GM19025 (cell line): ENCODE measurements around the gene COL19A1.
"Not testable (repeated sequence)": the region's sequence is repeated elsewhere in the genome, so short reads cannot be mapped to it uniquely, and the experiment has no call there.

Experiments
- ATAC-seq: cut with Tn5 transposase; IDR thresholded peaks from one replicate; pipeline ENCODE4 v1.9.1; 2021; ENCODE audit warnings: mild to moderate bottlenecking, low read depth, moderate library complexity; ENCODE audit not compliant: unreplicated experiment

The COL19A1 gene

GRCh38 chr6:69865126-69865525 is 1.2 kb upstream of the COL19A1 start:
- no peak for ATAC-seq

GRCh38 chr6:69866770-69867638 is 648 bp downstream of the COL19A1 start:
- peak; percentile 61 for ATAC-seq

- ATAC-seq = no peak
Measured at GRCh38 chr6:69867639-69867976, 1.3 kb downstream of the COL19A1 start.

GRCh38 chr6:69868252-69868804 is 2.0 kb downstream of the COL19A1 start:
- ATAC-seq = no peak

- ATAC-seq = no peak
Measured at GRCh38 chr6:69868961-69869360, 2.6 kb downstream of the COL19A1 start.

- ATAC-seq = no peak
Measured at GRCh38 chr6:69871107-69871506, 4.8 kb downstream of the COL19A1 start.

- ATAC-seq = no peak
Measured at GRCh38 chr6:69873291-69873690, 6.9 kb downstream of the COL19A1 start.

GRCh38 chr6:69875715-69876114 is 9.4 kb downstream of the COL19A1 start:
- ATAC-seq = no peak

GRCh38 chr6:69878795-69879194 is 12.4 kb downstream of the COL19A1 start:
- ATAC-seq = no peak

GRCh38 chr6:69880601-69881000 is 14.2 kb downstream of the COL19A1 start:
- no peak for ATAC-seq

GRCh38 chr6:69881322-69882151 is 15.2 kb downstream of the COL19A1 start:
- ATAC-seq = peak; percentile 83

GRCh38 chr6:69883551-69883950 is 17.2 kb downstream of the COL19A1 start:
- no peak for ATAC-seq

GRCh38 chr6:69884231-69884630 is 17.9 kb downstream of the COL19A1 start:
- no peak for ATAC-seq

- ATAC-seq = no peak
Measured at GRCh38 chr6:69887026-69887425, 20.7 kb downstream of the COL19A1 start.

- no peak for ATAC-seq
Measured at GRCh38 chr6:69887714-69888345, 21.5 kb downstream of the COL19A1 start.

- no peak for ATAC-seq
Measured at GRCh38 chr6:69888482-69889233, 22.3 kb downstream of the COL19A1 start.

- ATAC-seq = not testable (repeated sequence)
Measured at GRCh38 chr6:69889234-69889974, 23.0 kb downstream of the COL19A1 start.

- ATAC-seq = not testable (repeated sequence)
Measured at GRCh38 chr6:69892561-69892960, 26.2 kb downstream of the COL19A1 start.

GRCh38 chr6:69893266-69893665 is 26.9 kb downstream of the COL19A1 start:
- ATAC-seq = not testable (repeated sequence)
